GM12878 (cell line): ENCODE data around the gene ASAP3. TPM values are rescaled to one million over a fixed set of nuclear protein-coding genes. Genes with fewer than 3 reads are reported as not detected.
A peak's percentile ranks its signal among the peaks of the same experiment; 100 is the strongest.

Experiments used
- ATAC-seq: fragments of 200-7000 bp; cut with Tn5 transposase; 3 replicates; pipeline ENCODE4 v1.9.1; 2020; ENCODE audit warnings: mild to moderate bottlenecking, moderate library complexity
- BruUV-seq: library from RNA; stranded (reverse); fragments of 400-500 nt; replicated peaks from 2 replicates; lab custom pipeline; 2021; lab: Mats Ljungman, UMichigan
- CTCF ChIA-PET: fragments of 300-600 bp; sonication (Branson Sonifier 250); formaldehyde crosslinking; extraction: SDS; loops from one replicate; lab custom pipeline; 2021; ENCODE audit warnings: inconsistent platforms; lab: Yijun Ruan, JAX
- POLR2A ChIA-PET: fragments of 350-600 bp; formaldehyde crosslinking; extraction: SDS; loops from one replicate; lab custom pipeline; 2021; ENCODE audit warnings: inconsistent platforms; lab: Charles Lee
- RAD21 ChIA-PET: fragments of 300-600 bp; sonication (Branson Sonifier 250); formaldehyde crosslinking; loops from one replicate; lab custom pipeline; 2023; ENCODE audit warnings: antibody characterized with exemption; ENCODE audit not compliant: unreplicated experiment; lab: Charles Lee
- SMC1A ChIA-PET: fragments of 300-600 bp; sonication (Branson Sonifier 250); formaldehyde crosslinking; loops from one replicate; lab custom pipeline; 2023; ENCODE audit not compliant: unreplicated experiment, uncharacterized antibody; lab: Charles Lee
- DNase-seq: peaks from one replicate; pipeline ENCODE4 v3.0.0-alpha.2; 2011; ENCODE audit warnings: low read depth, low spot score
- FAIRE-seq: peaks from 3 replicates; lab custom pipeline; 2011; peaks lifted over from hg19 to GRCh38; lab: Jason Lieb, UNC
- H2AFZ ChIP-seq: 2 replicates; pipeline ENCODE4 v1.6.0; 2011; ENCODE audit warnings: low read depth, low read length, control low read depth; ENCODE audit not compliant: control insufficient read depth
- H3K27ac ChIP-seq: 2 replicates; pipeline ENCODE4 v1.5.1; 2011; ENCODE audit warnings: control low read depth; ENCODE audit not compliant: control insufficient read depth, insufficient read depth
- H3K27me3 ChIP-seq, 2 experiments: replicated peaks in 1 of 2; 2 replicates each; pipeline versions ENCODE4 v1.6.0 to v1.6.1; 2011; ENCODE audit warnings: low read length in 1 of 2; ENCODE audit not compliant: control insufficient read depth in 2 of 2, insufficient read depth in 2 of 2
- H3K36me3 ChIP-seq, 2 experiments: 2 replicates each; pipeline ENCODE4 v1.5.1; 2011; ENCODE audit warnings: low read length in 1 of 2; ENCODE audit not compliant: control insufficient read depth in 2 of 2, insufficient read depth in 2 of 2
- H3K4me1 ChIP-seq: 2 replicates; pipeline ENCODE4 v1.6.1; 2011; ENCODE audit warnings: mild to moderate bottlenecking, low read length, moderate library complexity, mixed read lengths; ENCODE audit not compliant: control insufficient read depth, insufficient read depth
- H3K4me2 ChIP-seq: 2 replicates; pipeline ENCODE4 v1.6.0; 2011; ENCODE audit warnings: control low read depth; ENCODE audit not compliant: control insufficient read depth, insufficient read depth
- H3K4me3 ChIP-seq: fragments of 200-600 bp; sonication (generic); 2 replicates; pipeline ENCODE4 v1.5.1; 2016
- H3K79me2 ChIP-seq: 2 replicates; pipeline ENCODE4 v1.6.0; 2011; ENCODE audit warnings: low read length; ENCODE audit not compliant: control insufficient read depth, insufficient read depth
- H3K9ac ChIP-seq: 2 replicates; pipeline ENCODE4 v1.8.0; 2011; ENCODE audit warnings: low read length, control low read depth, mixed read lengths; ENCODE audit not compliant: control insufficient read depth, insufficient read depth
- H3K9me3 ChIP-seq: replicated peaks from 3 replicates; pipeline ENCODE4 v1.5.1; 2011; ENCODE audit warnings: mild to moderate bottlenecking, low read length; ENCODE audit not compliant: control insufficient read depth, insufficient read depth
- H4K20me1 ChIP-seq: 2 replicates; pipeline ENCODE4 v1.6.0; 2011; ENCODE audit not compliant: control insufficient read depth, insufficient read depth
- CHD4 ChIP-seq: fragments of 200-600 bp; sonication (generic); IDR thresholded peaks from 2 replicates; pipeline ENCODE4 v1.6.1; 2016; ENCODE audit warnings: mild to moderate bottlenecking
- CREM ChIP-seq: IDR thresholded peaks from 2 replicates; pipeline ENCODE4 v1.6.1; 2014; ENCODE audit warnings: antibody characterized with exemption, low read depth
- CUX1 ChIP-seq: IDR thresholded peaks from 2 replicates; pipeline ENCODE4 v1.6.1; 2012; ENCODE audit warnings: improper control_type of control experiment, low read depth, low read length; ENCODE audit not compliant: insufficient replicate concordance
- E4F1 ChIP-seq: fragments of 450-650 bp; IDR thresholded peaks from 2 replicates; pipeline ENCODE4 v1.6.1; 2018; ENCODE audit warnings: borderline replicate concordance, mild to moderate bottlenecking; ENCODE audit not compliant: partially characterized antibody
- GATAD2B ChIP-seq: fragments of 450-650 bp; conservative IDR thresholded peaks from 2 replicates; pipeline ENCODE4 v1.6.1; 2017; ENCODE audit warnings: low read depth, mild to moderate bottlenecking, moderate library complexity
- IKZF2 ChIP-seq, 2 experiments: fragments of 450-650 bp; IDR thresholded peaks; 2 replicates each; pipeline ENCODE4 v1.6.1; 2017; ENCODE audit warnings: mild to moderate bottlenecking in 2 of 2, moderate library complexity in 2 of 2
- JUND ChIP-seq: IDR thresholded peaks from 2 replicates; pipeline ENCODE4 v1.6.1; 2012; ENCODE audit warnings: low read depth, mild to moderate bottlenecking, low read length, improper control_type of control experiment, moderate library complexity
- MLLT1 ChIP-seq: fragments of 450-650 bp; IDR thresholded peaks from 2 replicates; pipeline ENCODE4 v1.6.1; 2016; ENCODE audit warnings: mild to moderate bottlenecking
- MTA3 ChIP-seq: IDR thresholded peaks from 2 replicates; pipeline ENCODE4 v1.6.1; 2012; ENCODE audit warnings: low read length, inconsistent platforms, borderline replicate concordance
- NR2C1 ChIP-seq: fragments of 450-650 bp; IDR thresholded peaks from 2 replicates; pipeline ENCODE4 v1.6.1; 2017; ENCODE audit warnings: antibody characterized with exemption, mild to moderate bottlenecking, moderate library complexity
- TBL1XR1 ChIP-seq: IDR thresholded peaks from 2 replicates; pipeline ENCODE4 v1.6.1; 2012; ENCODE audit warnings: low read depth, low read length, improper control_type of control experiment
- WGBS: methylation state at CpG from one replicate; pipeline ENCODE4 v1.1.6; 2016; ENCODE audit warnings: low lambda C conversion rate; ENCODE audit not compliant: insufficient replicate concordance, insufficient coverage; ENCODE audit errors: missing lambda C conversion rate; 5-methylcytosine and 5-hydroxymethylcytosine counted together
- in situ Hi-C: fragments of 300-500 bp; cut with MboI; formaldehyde crosslinking; loops from 9 replicates; pipeline ENCODE4 v1.14.3; 2018; ENCODE audit warnings: mixed read lengths
- intact Hi-C: fragments of 100-400 bp; cut with micrococcal nuclease; formaldehyde crosslinking; loops from one replicate; pipeline ENCODE4 v1.14.2; 2022; ENCODE audit not compliant: unreplicated experiment
- polyA plus RNA-seq, 11 experiments: library from polyadenylated mRNA; depleted of rRNA in 4 of 11; unstranded in 6 of 11; stranded (reverse) in 5 of 11; fragments of >200 nt; fragmentation: Nextera tagmentation in 4 of 11; fragmentation: Illumina TruSeq in 1 of 11; extraction: Ambion mirVana in 4 of 11; extraction: Trizol in 1 of 11; gene quantifications; 1 replicate in 1 of 11; 2 replicates in 10 of 11; pipeline versions ENCODE4 v1.2.1 to v1.2.3, GENCODE V29; 2011 to 2016; ENCODE audit warnings: inconsistent platforms in 2 of 11, missing spikeins in 2 of 11, low read depth in 1 of 11
- total RNA-seq, 4 experiments: library from RNA; depleted of rRNA in 3 of 4; stranded (reverse); fragments of >200 nt in 3 of 4; fragmentation: Illumina TruSeq in 1 of 4; extraction: Trizol in 1 of 4; gene quantifications; 2 replicates each; pipeline versions ENCODE4 v1.2.1 to v1.2.3, GENCODE V29; 2013 to 2021

ASAP3 gene
- total and polyA plus RNA-seq, 10 of the 15 experiments (the other 5 are each of a cell fraction or from before 2014, with no cell fraction given): 0.04 to 0.92 (median 0.34) TPM; not detected in 1

GRCh38 chr1:23527366-23527765 is 43.4 kb upstream of the ASAP3 start:
- intact Hi-C loops: loop anchor here (5.0 kb wide), 1 partner anchor 185 kb away; the partner anchor contains the start of gene HNRNPR
- H3K79me2 ChIP-seq: peaks cover 66% of the 10 kb centered on the region
- H3K9me3 ChIP-seq: no peaks in the 10 kb centered on the region
- RAD21 ChIA-PET: interaction anchor here (0.7 to 11.3 kb wide), 7 partner anchors 12 to 196 kb away, joined by 3 to 153 read pairs (median 5); partner anchors contain the start of gene HNRNPR
- H2AFZ ChIP-seq: no peak overlapping the region
- CTCF ChIA-PET: interaction anchor here (0.9 to 28.3 kb wide), 13 partner anchors 13 to 343 kb away, joined by 3 to 784 read pairs (median 4); partner anchors contain the start of gene ID3
- SMC1A ChIA-PET: interaction anchor here (2.5 to 14.8 kb wide), 4 partner anchors 11 to 110 kb away, joined by 13 to 201 read pairs (median 45); no protein-coding TSS in a partner anchor
- peaks cover 0 to under 1% of the 10 kb centered on the region in 2 experiments; a peak in 2 of 4 replicates for H3K36me3 ChIP-seq
- no TSS peak for BruUV-seq
- POLR2A ChIA-PET: interaction anchor here (0.6 to 3.0 kb wide), 6 partner anchors 9 to 64 kb away, joined by 4 to 30 read pairs (median 6); partner anchors contain the start of gene ID3
- peak overlapping the region; percentile 91 for H3K4me2 ChIP-seq
- in situ Hi-C loops: no loop called here
- FAIRE-seq: no peak
- no peaks in the 10 kb centered on the region for H4K20me1 ChIP-seq
- TF ChIP-seq IKZF2 (IDR thresholded peaks at IDR 0.05) (no peak), TBL1XR1 (no peak), NR2C1 (no peak), CHD4 (no peak), E4F1 (no peak), CUX1 (no peak), MTA3 (no peak), MLLT1 (no peak), CREM (no peak), GATAD2B (no peak), JUND (no peak)
- DNase-seq: no peak
- ATAC-seq: no peak
- peaks cover 66% of the 10 kb centered on the region for H3K4me1 ChIP-seq
- H3K9ac ChIP-seq: no peak overlapping the region; the same call in 1 of the 2 replicates
- H3K27ac ChIP-seq: peak overlapping the region; percentile 13; the same call in 1 of the 2 replicates
- H3K4me3 ChIP-seq: peak overlapping the region; percentile 85; the same call in 1 of the 2 replicates
- no peaks in the 10 kb centered on the region for H3K27me3 ChIP-seq
- WGBS: 98% methylated on average over 7 of the region's 7 CpGs
